ENCODE measurements around the gene ZNF581. TPM values are rescaled to one million over a fixed set of nuclear protein-coding genes. Genes with fewer than 3 reads are reported as not detected.
A peak's percentile ranks its signal among the peaks of the same experiment; 100 is the strongest.

The ZNF581 gene
- total RNA-seq, 2 donors from 2014 or later = 16.0 to 20.3 TPM

- H3K4me3 ChIP-seq = no peak overlapping the region
- no peak overlapping the region for H3K9ac ChIP-seq (ENCODE audit: low read depth in 2 of 2, low read length in 2 of 2)
- no peak overlapping the region for H3K27ac ChIP-seq
- intact Hi-C loops (cut with DNase I) = no loop called here
- H3K27me3 ChIP-seq = no peaks in the 10 kb centered on the region
- peaks cover 18% of the 10 kb centered on the region for H3K4me1 ChIP-seq
- TF ChIP-seq CTCF (IDR thresholded peaks at IDR 0.05) = no peak
- DNase-seq = no peak
- H3K9me3 ChIP-seq = no peaks in the 10 kb centered on the region
- no peaks in the 10 kb centered on the region for H3K36me3 ChIP-seq
Observed at GRCh38 chr19:55652311-55653128, 9.1 kb downstream of the ZNF581 start.

GRCh38 chr19:55653651-55654322, 10.3 kb downstream of the ZNF581 start:
- intact Hi-C loops (cut with DNase I) = no loop called here

GRCh38 chr19:55654323-55654867, 10.9 kb downstream of the ZNF581 start:
- peak overlapping the region; percentile 76 to 82 for H3K9ac ChIP-seq (ENCODE audit: low read depth in 2 of 2, low read length in 2 of 2)
- peak; percentile 100 for DNase-seq

More at GRCh38 chr19:55653651-55654322, 10.3 kb downstream of the ZNF581 start:
- Histone ChIP-seq H3K9me3 (no peaks in the 10 kb centered on the region), H3K36me3 (no peaks in the 10 kb centered on the region), H3K9ac (ENCODE audit: low read depth in 2 of 2, low read length in 2 of 2) (peak overlapping the region; percentile 62 to 82), H3K27ac (peak overlapping the region; percentile 99), H3K4me3 (peak overlapping the region; percentile 82), H3K27me3 (no peaks in the 10 kb centered on the region), H3K4me1 (peaks cover 21% of the 10 kb centered on the region)
- DNase-seq = peak; percentile 97
- peak; percentile 98 for TF ChIP-seq CTCF (IDR thresholded peaks at IDR 0.05)

GRCh38 chr19:55654868-55655647, 11.6 kb downstream of the ZNF581 start, which contains the start of gene U2AF2:
U2AF2 (plus strand) TSS chr19:55655035; CDS start chr19:55655105, 70 bp downstream.
- Histone ChIP-seq H3K4me3 (peak within 1 kb of the TSS; percentile 82), H3K9me3 (no peaks in the 10 kb centered on the region), H3K27ac (peak within 1 kb of the TSS; percentile 99), H3K27me3 (no peaks in the 10 kb centered on the region), H3K4me1 (peaks cover 21% of the 10 kb centered on the region), H3K9ac (ENCODE audit: low read depth in 2 of 2, low read length in 2 of 2) (peak within 1 kb of the TSS; percentile 82 to 93), H3K36me3 (no peaks in the 10 kb centered on the region)
- TF ChIP-seq CTCF (IDR thresholded peaks at IDR 0.05) = no peak
- DNase-seq = peak; percentile 97
- intact Hi-C loops (cut with DNase I) = no loop called here

More at GRCh38 chr19:55654323-55654867, 10.9 kb downstream of the ZNF581 start:
- H3K4me3 ChIP-seq = peak overlapping the region; percentile 82
- no peaks in the 10 kb centered on the region for H3K27me3 ChIP-seq
- no peak for TF ChIP-seq CTCF (IDR thresholded peaks at IDR 0.05)
- intact Hi-C loops (cut with DNase I) = no loop called here
- H3K36me3 ChIP-seq = no peaks in the 10 kb centered on the region
- no peaks in the 10 kb centered on the region for H3K9me3 ChIP-seq
- H3K4me1 ChIP-seq = peaks cover 21% of the 10 kb centered on the region
- peak overlapping the region; percentile 99 for H3K27ac ChIP-seq

- DNase-seq = no peak
- Histone ChIP-seq H3K27ac (peak overlapping the region; percentile 99), H3K4me3 (peak overlapping the region; percentile 82), H3K9me3 (no peaks in the 10 kb centered on the region), H3K36me3 (peaks cover 6% of the 10 kb centered on the region), H3K27me3 (no peaks in the 10 kb centered on the region), H3K9ac (ENCODE audit: low read depth in 2 of 2, low read length in 2 of 2) (peak overlapping the region; percentile 80 to 93), H3K4me1 (peaks cover 21% of the 10 kb centered on the region)
- intact Hi-C loops (cut with DNase I) = no loop called here
- no peak for TF ChIP-seq CTCF (IDR thresholded peaks at IDR 0.05)
Observed at GRCh38 chr19:55655648-55656040, 12.2 kb downstream of the ZNF581 start.
